Panc1 (cell line): ENCODE results near the gene GRAMD1B. TPM values are rescaled to one million over a fixed set of nuclear protein-coding genes. Genes with fewer than 3 reads are reported as not detected.

Experiments
- ATAC-seq: fragments of 200-7000 bp; cut with Tn5 transposase; 2 replicates; pipeline ENCODE4 v1.9.1; 2020; ENCODE audit warnings: mild to moderate bottlenecking, moderate library complexity
- BruUV-seq: library from RNA; stranded (reverse); fragments of 400-500 nt; replicated peaks from 2 replicates; lab custom pipeline; 2021; lab: Mats Ljungman, UMichigan
- CTCF ChIA-PET: fragments of 300-600 bp; sonication (Branson Sonifier 250); formaldehyde crosslinking; loops from one replicate; lab custom pipeline; 2022; ENCODE audit warnings: antibody characterized with exemption; lab: Charles Lee
- POLR2A ChIA-PET: fragments of 300-600 bp; sonication (Branson Sonifier 250); formaldehyde crosslinking; loops from one replicate; lab custom pipeline; 2022; ENCODE audit warnings: antibody characterized with exemption; lab: Charles Lee
- DNase-seq: peaks from one replicate; pipeline ENCODE4 v3.0.0-alpha.2; 2010; ENCODE audit warnings: low read depth, low spot score
- H3K27ac ChIP-seq: 2 replicates; pipeline ENCODE4 v1.5.1; 2011; ENCODE audit warnings: mild to moderate bottlenecking, low read length, inconsistent platforms
- H3K27me3 ChIP-seq: fragments of 200-500 bp; sonication (Bioruptor generic); 2 replicates; pipeline ENCODE4 v1.6.0; 2014; ENCODE audit warnings: low read length, inconsistent platforms; ENCODE audit not compliant: control insufficient read depth, insufficient read depth
- H3K36me3 ChIP-seq: fragments of 200-500 bp; sonication (Bioruptor generic); 2 replicates; pipeline ENCODE4 v1.5.1; 2014; ENCODE audit warnings: inconsistent platforms, mild to moderate bottlenecking, low read length, moderate library complexity; ENCODE audit not compliant: control insufficient read depth, insufficient read depth
- H3K4me1 ChIP-seq: 2 replicates; pipeline ENCODE4 v1.5.1; 2011; ENCODE audit warnings: inconsistent platforms, mild to moderate bottlenecking, low read length, moderate library complexity; ENCODE audit not compliant: control insufficient read depth, insufficient read depth
- H3K4me3 ChIP-seq, 2 experiments: 2 replicates each; pipeline ENCODE4 v1.5.1; 2011 to 2012; ENCODE audit warnings: low read depth in 2 of 2, low read length in 2 of 2, mild to moderate bottlenecking in 2 of 2, inconsistent platforms in 1 of 2, moderate library complexity in 1 of 2
- H3K9me3 ChIP-seq: fragments of 200-500 bp; sonication (Bioruptor generic); 2 replicates; pipeline ENCODE4 v1.5.1; 2014; ENCODE audit warnings: low read depth, mild to moderate bottlenecking, inconsistent platforms, low read length, moderate library complexity; ENCODE audit not compliant: control insufficient read depth, insufficient read depth
- POLR2AphosphoS5 ChIP-seq: IDR thresholded peaks from 2 replicates; pipeline ENCODE4 v1.6.1; 2012; ENCODE audit warnings: mild to moderate bottlenecking, low read depth, low read length, moderate library complexity
- SIN3A ChIP-seq: IDR thresholded peaks from 2 replicates; pipeline ENCODE4 v1.6.1; 2012; ENCODE audit warnings: low read depth, mild to moderate bottlenecking, low read length, moderate library complexity, borderline replicate concordance; ENCODE audit not compliant: insufficient read depth
- TCF7L2 ChIP-seq: IDR thresholded peaks from 2 replicates; pipeline ENCODE4 v1.6.1; 2011; ENCODE audit warnings: mild to moderate bottlenecking, low read depth, low read length, inconsistent platforms
- in situ Hi-C: cut with HindIII; loops from 2 replicates; pipeline ENCODE4 v1.10.0; 2016; ENCODE audit warnings: low sequenced_read_pairs, low pct_unique_long_range_greater_than_20kb
- intact Hi-C: fragments of 100-400 bp; cut with micrococcal nuclease; formaldehyde crosslinking; loops from one replicate; pipeline ENCODE4 v1.10.0; 2022; ENCODE audit not compliant: unreplicated experiment
- total RNA-seq: library from RNA; stranded (reverse); gene quantifications from one replicate; pipeline ENCODE4 v1.2.1, GENCODE V29; 2021; ENCODE audit not compliant: unreplicated experiment
- TF ChIP-seq, protein P1 (sequence below): fragments of 450-650 bp; IDR thresholded peaks from 2 replicates; pipeline ENCODE4 v1.5.1; 2017; ENCODE audit warnings: mild to moderate bottlenecking
- TF ChIP-seq, protein P2 (sequence below), 2 experiments: IDR thresholded peaks; 2 replicates each; pipeline ENCODE4 v1.6.1; 2011 to 2012; ENCODE audit warnings: low read depth in 2 of 2, control low read depth in 1 of 2, low read length in 1 of 2, mild to moderate bottlenecking in 1 of 2, moderate library complexity in 1 of 2; ENCODE audit not compliant: insufficient read depth in 1 of 2

Gene GRAMD1B
- total RNA-seq, 1 experiment from 2014 or later = 0.46 TPM

DNA sequence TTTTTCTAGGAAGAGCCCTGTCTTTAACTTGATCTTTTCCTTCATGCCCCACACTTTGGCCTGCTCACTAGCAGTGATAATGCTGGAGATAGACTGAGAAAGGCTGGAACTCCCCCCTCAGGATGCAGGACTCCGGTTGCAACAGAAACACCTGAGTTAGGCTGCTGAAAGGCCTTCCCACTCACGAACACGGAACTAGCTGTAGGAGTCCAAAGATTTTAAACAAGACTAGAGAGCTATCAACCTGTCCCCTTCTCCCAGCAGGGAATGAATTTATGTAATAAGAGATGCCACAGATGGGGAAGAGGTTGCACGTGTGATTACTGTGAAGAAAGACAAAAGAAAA lies 211.4 kb downstream of the GRAMD1B start:
- ATAC-seq (no peak), DNase-seq (no peak)
- no peak overlapping the region for H3K4me3 ChIP-seq
- no peaks in the 10 kb centered on the region for H3K4me1 ChIP-seq
- intact Hi-C loops (loop anchor here (1.0 kb wide), 2 partner anchors 66 to 70 kb away; no protein-coding TSS in a partner anchor), in situ Hi-C loops (no loop called here)
- CTCF ChIA-PET = interaction anchor here (1.3 kb wide), 1 partner anchor 66 kb away, joined by 10 read pairs; no protein-coding TSS in a partner anchor
- H3K27ac ChIP-seq = no peak overlapping the region
- POLR2A ChIA-PET = no interaction called here
- TF ChIP-seq, protein P1, sequence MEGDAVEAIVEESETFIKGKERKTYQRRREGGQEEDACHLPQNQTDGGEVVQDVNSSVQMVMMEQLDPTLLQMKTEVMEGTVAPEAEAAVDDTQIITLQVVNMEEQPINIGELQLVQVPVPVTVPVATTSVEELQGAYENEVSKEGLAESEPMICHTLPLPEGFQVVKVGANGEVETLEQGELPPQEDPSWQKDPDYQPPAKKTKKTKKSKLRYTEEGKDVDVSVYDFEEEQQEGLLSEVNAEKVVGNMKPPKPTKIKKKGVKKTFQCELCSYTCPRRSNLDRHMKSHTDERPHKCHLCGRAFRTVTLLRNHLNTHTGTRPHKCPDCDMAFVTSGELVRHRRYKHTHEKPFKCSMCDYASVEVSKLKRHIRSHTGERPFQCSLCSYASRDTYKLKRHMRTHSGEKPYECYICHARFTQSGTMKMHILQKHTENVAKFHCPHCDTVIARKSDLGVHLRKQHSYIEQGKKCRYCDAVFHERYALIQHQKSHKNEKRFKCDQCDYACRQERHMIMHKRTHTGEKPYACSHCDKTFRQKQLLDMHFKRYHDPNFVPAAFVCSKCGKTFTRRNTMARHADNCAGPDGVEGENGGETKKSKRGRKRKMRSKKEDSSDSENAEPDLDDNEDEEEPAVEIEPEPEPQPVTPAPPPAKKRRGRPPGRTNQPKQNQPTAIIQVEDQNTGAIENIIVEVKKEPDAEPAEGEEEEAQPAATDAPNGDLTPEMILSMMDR = no peak
- no peak for TF ChIP-seq SIN3A
- peaks cover 14% of the 10 kb centered on the region; the same call in 1 of the 2 replicates for H3K27me3 ChIP-seq
- H3K9me3 ChIP-seq = no peaks in the 10 kb centered on the region
- no peaks in the 10 kb centered on the region for H3K36me3 ChIP-seq
- no TSS peak for BruUV-seq

DNA sequence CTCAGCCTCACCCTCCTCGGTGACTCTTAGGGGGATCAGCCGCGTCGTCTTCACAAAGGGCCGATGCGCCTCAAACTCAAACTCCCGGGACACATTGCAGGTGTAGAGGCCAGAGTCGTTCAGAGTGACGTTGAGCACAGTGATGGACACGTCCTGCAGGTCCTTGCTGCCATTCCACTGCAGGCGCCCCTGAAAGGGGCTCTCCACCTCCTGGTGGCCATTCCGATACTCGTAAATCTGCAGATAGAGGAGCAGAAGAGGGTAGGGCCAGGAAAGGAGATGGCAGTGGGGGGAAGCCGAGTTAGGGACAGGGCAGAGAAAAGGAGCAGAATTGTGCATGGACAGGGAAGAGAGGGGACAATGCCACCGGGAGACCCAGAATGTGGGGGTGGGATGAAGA lies 212.4 kb downstream of the GRAMD1B start:
- intact Hi-C loops = no loop called here
- CTCF ChIA-PET = interaction anchor here (1.3 kb wide), 1 partner anchor 65 kb away, joined by 10 read pairs; no protein-coding TSS in a partner anchor

More for the DNA sequence above, 212.4 kb downstream of the GRAMD1B start:
- no peak for TF ChIP-seq SIN3A
- TF ChIP-seq POLR2AphosphoS5 = no peak
- no peak for TF ChIP-seq TCF7L2
- TF ChIP-seq, protein P2, sequence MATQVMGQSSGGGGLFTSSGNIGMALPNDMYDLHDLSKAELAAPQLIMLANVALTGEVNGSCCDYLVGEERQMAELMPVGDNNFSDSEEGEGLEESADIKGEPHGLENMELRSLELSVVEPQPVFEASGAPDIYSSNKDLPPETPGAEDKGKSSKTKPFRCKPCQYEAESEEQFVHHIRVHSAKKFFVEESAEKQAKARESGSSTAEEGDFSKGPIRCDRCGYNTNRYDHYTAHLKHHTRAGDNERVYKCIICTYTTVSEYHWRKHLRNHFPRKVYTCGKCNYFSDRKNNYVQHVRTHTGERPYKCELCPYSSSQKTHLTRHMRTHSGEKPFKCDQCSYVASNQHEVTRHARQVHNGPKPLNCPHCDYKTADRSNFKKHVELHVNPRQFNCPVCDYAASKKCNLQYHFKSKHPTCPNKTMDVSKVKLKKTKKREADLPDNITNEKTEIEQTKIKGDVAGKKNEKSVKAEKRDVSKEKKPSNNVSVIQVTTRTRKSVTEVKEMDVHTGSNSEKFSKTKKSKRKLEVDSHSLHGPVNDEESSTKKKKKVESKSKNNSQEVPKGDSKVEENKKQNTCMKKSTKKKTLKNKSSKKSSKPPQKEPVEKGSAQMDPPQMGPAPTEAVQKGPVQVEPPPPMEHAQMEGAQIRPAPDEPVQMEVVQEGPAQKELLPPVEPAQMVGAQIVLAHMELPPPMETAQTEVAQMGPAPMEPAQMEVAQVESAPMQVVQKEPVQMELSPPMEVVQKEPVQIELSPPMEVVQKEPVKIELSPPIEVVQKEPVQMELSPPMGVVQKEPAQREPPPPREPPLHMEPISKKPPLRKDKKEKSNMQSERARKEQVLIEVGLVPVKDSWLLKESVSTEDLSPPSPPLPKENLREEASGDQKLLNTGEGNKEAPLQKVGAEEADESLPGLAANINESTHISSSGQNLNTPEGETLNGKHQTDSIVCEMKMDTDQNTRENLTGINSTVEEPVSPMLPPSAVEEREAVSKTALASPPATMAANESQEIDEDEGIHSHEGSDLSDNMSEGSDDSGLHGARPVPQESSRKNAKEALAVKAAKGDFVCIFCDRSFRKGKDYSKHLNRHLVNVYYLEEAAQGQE (IDR thresholded peaks at IDR 0.05; ENCODE audit: insufficient read depth in 1 of 2, low read depth in 2 of 2, low read length in 1 of 2) = no peak
- TF ChIP-seq, protein P1 = no peak
- BruUV-seq = no TSS peak
- in situ Hi-C loops = no loop called here
- DNase-seq (no peak), ATAC-seq (no peak)
- Histone ChIP-seq H3K27ac (no peak overlapping the region), H3K4me3 (no peak overlapping the region), H3K4me1 (no peaks in the 10 kb centered on the region), H3K27me3 (peaks cover 14% of the 10 kb centered on the region; the same call in 1 of the 2 replicates), H3K36me3 (no peaks in the 10 kb centered on the region), H3K9me3 (no peaks in the 10 kb centered on the region)
- POLR2A ChIA-PET = no interaction called here
